CD8-positive, alpha-beta memory T cell (primary cell): ENCODE data around the gene FRRS1. TPM values are rescaled to one million over a fixed set of nuclear protein-coding genes. Genes with fewer than 3 reads are reported as not detected.
A peak's percentile ranks its signal among the peaks of the same experiment; 100 is the strongest.

Experiments used
- CTCF ChIA-PET: fragments of 350-600 bp; sonication (Branson Sonifier 250); formaldehyde crosslinking; loops from one replicate; lab custom pipeline; 2021; ENCODE audit warnings: antibody characterized with exemption; lab: Charles Lee
- POLR2A ChIA-PET: fragments of 350-600 bp; sonication (Branson Sonifier 250); formaldehyde crosslinking; loops from one replicate; lab custom pipeline; 2021; ENCODE audit warnings: antibody characterized with exemption; lab: Charles Lee
- DNase-seq, 5 donors: peaks; one replicate each; pipeline versions ENCODE4 v3.0.0 to v3.0.0-alpha.2; 2020 to 2022; ENCODE audit warnings: mixed read lengths in 1 of 5
- H3K27ac ChIP-seq: one replicate; pipeline ENCODE4 v1.7.0; 2013; ENCODE audit warnings: low read depth, mild to moderate bottlenecking, low read length, moderate library complexity
- H3K27me3 ChIP-seq: 2 replicates; pipeline ENCODE4 v1.7.0; 2013; ENCODE audit warnings: low read length, mild to moderate bottlenecking; ENCODE audit not compliant: insufficient read depth, poor library complexity, severe bottlenecking
- H3K36me3 ChIP-seq: 2 replicates; pipeline ENCODE4 v1.7.0; 2013; ENCODE audit warnings: mild to moderate bottlenecking, low read length, moderate library complexity; ENCODE audit not compliant: insufficient read depth
- H3K4me1 ChIP-seq: 2 replicates; pipeline ENCODE4 v1.7.0; 2013; ENCODE audit warnings: mild to moderate bottlenecking, low read length, moderate library complexity; ENCODE audit not compliant: insufficient read depth
- H3K4me3 ChIP-seq: 2 replicates; pipeline ENCODE4 v1.7.0; 2013; ENCODE audit warnings: mild to moderate bottlenecking, low read length
- H3K9me3 ChIP-seq: 2 replicates; pipeline ENCODE4 v1.7.0; 2013; ENCODE audit warnings: mild to moderate bottlenecking, low read length
- H3K27ac Mint-ChIP-seq, 8 donors: one replicate each; pipeline ENCODE4 v1.8.0; 2020 to 2021; ENCODE audit warnings: mixed read lengths in 8 of 8, mild to moderate bottlenecking in 6 of 8, inconsistent platforms in 3 of 8, moderate library complexity in 3 of 8
- H3K27me3 Mint-ChIP-seq, 2 donors: one replicate each; pipeline ENCODE4 v1.8.0; 2020 to 2021; ENCODE audit warnings: mixed read lengths in 2 of 2, mild to moderate bottlenecking in 1 of 2, moderate library complexity in 1 of 2
- H3K36me3 Mint-ChIP-seq, 3 donors: one replicate each; pipeline ENCODE4 v1.8.0; 2020 to 2021; ENCODE audit warnings: mixed read lengths in 3 of 3, inconsistent platforms in 1 of 3, mild to moderate bottlenecking in 1 of 3
- H3K4me1 Mint-ChIP-seq, 3 donors: one replicate each; pipeline ENCODE4 v1.8.0; 2020 to 2021; ENCODE audit warnings: mixed read lengths in 3 of 3, inconsistent platforms in 1 of 3, mild to moderate bottlenecking in 1 of 3
- H3K4me3 Mint-ChIP-seq, 7 donors: one replicate each; pipeline ENCODE4 v1.8.0; 2020 to 2021; ENCODE audit warnings: mixed read lengths in 7 of 7, mild to moderate bottlenecking in 6 of 7, moderate library complexity in 4 of 7, inconsistent platforms in 2 of 7
- H3K9me3 Mint-ChIP-seq, 5 donors: one replicate each; pipeline ENCODE4 v1.8.0; 2020 to 2022; ENCODE audit warnings: mixed read lengths in 5 of 5, mild to moderate bottlenecking in 3 of 5, moderate library complexity in 2 of 5, inconsistent platforms in 1 of 5
- polyA plus RNA-seq: library from polyadenylated mRNA; unstranded; fragments of 300-500 nt; fragmentation: Illumina TruSeq; gene quantifications from one replicate; pipeline ENCODE4 v1.2.3, GENCODE V29; 2021
- total RNA-seq, 2 experiments: library from RNA; stranded (reverse); gene quantifications; one replicate each; pipeline ENCODE4 v1.2.3, GENCODE V29; 2021

Gene FRRS1
- total and polyA plus RNA-seq, 3 experiments from 2014 or later = 1.6 to 2.0 TPM; not detected in 1

- no peak overlapping the region for H3K27ac ChIP-seq
- Mint-ChIP-seq H3K4me1 (no peaks in the 10 kb centered on the region), H3K27me3 (peaks cover 0 to 5% of the 10 kb centered on the region in 2 donors), H3K9me3 (no peaks in the 10 kb centered on the region), H3K36me3 (no peaks in the 10 kb centered on the region), H3K4me3 (no peak overlapping the region), H3K27ac (no peak overlapping the region)
- no peaks in the 10 kb centered on the region for H3K4me1 ChIP-seq
- no peaks in the 10 kb centered on the region for H3K9me3 ChIP-seq
- H3K4me3 ChIP-seq = no peak overlapping the region
- no peaks in the 10 kb centered on the region for H3K36me3 ChIP-seq
- no peaks in the 10 kb centered on the region for H3K27me3 ChIP-seq
- CTCF ChIA-PET = no interaction called here
- DNase-seq = no peak
- POLR2A ChIA-PET = no interaction called here
Observed at GRCh38 chr1:99777752-99778151, 11.3 kb upstream of the FRRS1 start.

- Mint-ChIP-seq H3K36me3 (no peaks in the 10 kb centered on the region), H3K27me3 (peaks cover 0 to 5% of the 10 kb centered on the region in 2 donors), H3K9me3 (no peaks in the 10 kb centered on the region), H3K4me1 (no peaks in the 10 kb centered on the region), H3K27ac (no peak overlapping the region), H3K4me3 (no peak overlapping the region)
- H3K36me3 ChIP-seq = no peaks in the 10 kb centered on the region
- ChIA-PET POLR2A (no interaction called here), CTCF (no interaction called here)
- H3K4me3 ChIP-seq = no peak overlapping the region
- no peaks in the 10 kb centered on the region for H3K27me3 ChIP-seq
- DNase-seq = no peak
- no peak overlapping the region for H3K27ac ChIP-seq
- H3K4me1 ChIP-seq = no peaks in the 10 kb centered on the region
- H3K9me3 ChIP-seq = no peaks in the 10 kb centered on the region
Observed at GRCh38 chr1:99776120-99776519, 9.7 kb upstream of the FRRS1 start.

GRCh38 chr1:99772809-99773208 lies 6.4 kb upstream of the FRRS1 start:
- H3K4me1 Mint-ChIP-seq = no peaks in the 10 kb centered on the region
- no peak overlapping the region for H3K4me3 Mint-ChIP-seq
- H3K36me3 ChIP-seq = no peaks in the 10 kb centered on the region
- H3K4me1 ChIP-seq = no peaks in the 10 kb centered on the region
- H3K27me3 Mint-ChIP-seq = peaks cover 0 to 13% of the 10 kb centered on the region in 2 donors
- no peak for DNase-seq
- no peaks in the 10 kb centered on the region for H3K36me3 Mint-ChIP-seq
- H3K27ac ChIP-seq = no peak overlapping the region
- POLR2A ChIA-PET = no interaction called here
- H3K27me3 ChIP-seq = no peaks in the 10 kb centered on the region
- CTCF ChIA-PET = no interaction called here
- no peaks in the 10 kb centered on the region for H3K9me3 ChIP-seq
- no peak overlapping the region for H3K27ac Mint-ChIP-seq
- H3K4me3 ChIP-seq = no peak overlapping the region
- H3K9me3 Mint-ChIP-seq = no peaks in the 10 kb centered on the region

- Histone ChIP-seq H3K27me3 (no peaks in the 10 kb centered on the region), H3K9me3 (no peaks in the 10 kb centered on the region), H3K36me3 (no peaks in the 10 kb centered on the region), H3K4me1 (peaks cover 4% of the 10 kb centered on the region), H3K27ac (peak overlapping the region; percentile 50), H3K4me3 (no peak overlapping the region)
- Mint-ChIP-seq H3K27me3 (peaks cover 0 to 13% of the 10 kb centered on the region in 2 donors), H3K4me3 (no peak overlapping the region), H3K27ac (no peak overlapping the region), H3K36me3 (no peaks in the 10 kb centered on the region), H3K4me1 (peaks cover 2 to 6% (median 4%) of the 10 kb centered on the region in 3 donors), H3K9me3 (no peaks in the 10 kb centered on the region)
- CTCF ChIA-PET = no interaction called here
- POLR2A ChIA-PET = no interaction called here
- no peak for DNase-seq
Observed at GRCh38 chr1:99771513-99771918, 5.1 kb upstream of the FRRS1 start.

- CTCF ChIA-PET = no interaction called here
- POLR2A ChIA-PET = no interaction called here
Observed at GRCh38 chr1:99768524-99769245, 2.2 kb upstream of the FRRS1 start.

GRCh38 chr1:99768104-99768503 lies 1.7 kb upstream of the FRRS1 start:
- H3K36me3 Mint-ChIP-seq = peaks cover 0 to 2% (median 0%) of the 10 kb centered on the region in 3 donors
- Histone ChIP-seq H3K9me3 (no peaks in the 10 kb centered on the region), H3K27ac (peak overlapping the region; percentile 55), H3K27me3 (no peaks in the 10 kb centered on the region), H3K4me1 (peaks cover 4% of the 10 kb centered on the region), H3K4me3 (no peak overlapping the region), H3K36me3 (no peaks in the 10 kb centered on the region)
- H3K4me3 Mint-ChIP-seq = no peak overlapping the region
- peaks cover 0 to 13% of the 10 kb centered on the region in 2 donors for H3K27me3 Mint-ChIP-seq
- POLR2A ChIA-PET = no interaction called here
- CTCF ChIA-PET = no interaction called here
- H3K4me1 Mint-ChIP-seq = peaks cover 7 to 20% (median 12%) of the 10 kb centered on the region in 3 donors
- no peaks in the 10 kb centered on the region for H3K9me3 Mint-ChIP-seq
- no peak for DNase-seq
- peak overlapping the region in 1 of 8 donors; percentile 24 for H3K27ac Mint-ChIP-seq

More at GRCh38 chr1:99768524-99769245, 2.2 kb upstream of the FRRS1 start:
- no peak overlapping the region for H3K27ac Mint-ChIP-seq
- Histone ChIP-seq H3K4me3 (no peak overlapping the region), H3K9me3 (no peaks in the 10 kb centered on the region), H3K27me3 (no peaks in the 10 kb centered on the region), H3K4me1 (peaks cover 4% of the 10 kb centered on the region), H3K36me3 (no peaks in the 10 kb centered on the region), H3K27ac (peak overlapping the region; percentile 55)
- no peak for DNase-seq
- peak overlapping the region in 1 of 7 donors; percentile 15 for H3K4me3 Mint-ChIP-seq
- H3K4me1 Mint-ChIP-seq = peaks cover 7 to 20% (median 12%) of the 10 kb centered on the region in 3 donors
- peaks cover 0 to 2% (median 0%) of the 10 kb centered on the region in 3 donors for H3K36me3 Mint-ChIP-seq
- H3K27me3 Mint-ChIP-seq = peaks cover 0 to 13% of the 10 kb centered on the region in 2 donors
- H3K9me3 Mint-ChIP-seq = no peaks in the 10 kb centered on the region

- peak overlapping the region; percentile 53 for H3K27ac ChIP-seq
- no peak for DNase-seq
- no peaks in the 10 kb centered on the region for H3K9me3 ChIP-seq
- Mint-ChIP-seq H3K4me3 (peak overlapping the region in 5 of 7 donors; percentile 1 to 46 (median 27)), H3K4me1 (peaks cover 7 to 20% (median 12%) of the 10 kb centered on the region in 3 donors), H3K27ac (peak overlapping the region in 1 of 8 donors; percentile 48), H3K36me3 (peaks cover 0 to 2% (median 2%) of the 10 kb centered on the region in 3 donors), H3K27me3 (peaks cover 0 to 13% of the 10 kb centered on the region in 2 donors), H3K9me3 (no peaks in the 10 kb centered on the region)
- H3K36me3 ChIP-seq = no peaks in the 10 kb centered on the region
- ChIA-PET POLR2A (no interaction called here), CTCF (no interaction called here)
- no peak overlapping the region for H3K4me3 ChIP-seq
- peaks cover 4% of the 10 kb centered on the region for H3K4me1 ChIP-seq
- no peaks in the 10 kb centered on the region for H3K27me3 ChIP-seq
Observed at GRCh38 chr1:99764909-99765308, 1.5 kb downstream of the FRRS1 start.

- peaks cover 0 to 2% (median 2%) of the 10 kb centered on the region in 3 donors for H3K36me3 Mint-ChIP-seq
- CTCF ChIA-PET = no interaction called here
- no peaks in the 10 kb centered on the region for H3K27me3 ChIP-seq
Observed at GRCh38 chr1:99764439-99764838, 2.0 kb downstream of the FRRS1 start.

More at GRCh38 chr1:99764439-99764838, 2.0 kb downstream of the FRRS1 start:
- Histone ChIP-seq H3K4me3 (no peak overlapping the region), H3K4me1 (peaks cover 4% of the 10 kb centered on the region), H3K27ac (peak overlapping the region; percentile 53), H3K36me3 (no peaks in the 10 kb centered on the region), H3K9me3 (no peaks in the 10 kb centered on the region)
- no peak for DNase-seq
- peaks cover 0 to 13% of the 10 kb centered on the region in 2 donors for H3K27me3 Mint-ChIP-seq
- peaks cover 7 to 20% (median 12%) of the 10 kb centered on the region in 3 donors for H3K4me1 Mint-ChIP-seq
- H3K4me3 Mint-ChIP-seq = no peak overlapping the region
- POLR2A ChIA-PET = no interaction called here
- peaks cover 0 to under 1% (median 0%) of the 10 kb centered on the region in 5 donors for H3K9me3 Mint-ChIP-seq
- no peak overlapping the region for H3K27ac Mint-ChIP-seq
